ENCODE data around the gene SUCNR1. TPM values are rescaled to one million over a fixed set of nuclear protein-coding genes. Genes with fewer than 3 reads are reported as not detected.

The SUCNR1 gene
- total RNA-seq, 1 experiment from 2014 or later, result not detected

DNA sequence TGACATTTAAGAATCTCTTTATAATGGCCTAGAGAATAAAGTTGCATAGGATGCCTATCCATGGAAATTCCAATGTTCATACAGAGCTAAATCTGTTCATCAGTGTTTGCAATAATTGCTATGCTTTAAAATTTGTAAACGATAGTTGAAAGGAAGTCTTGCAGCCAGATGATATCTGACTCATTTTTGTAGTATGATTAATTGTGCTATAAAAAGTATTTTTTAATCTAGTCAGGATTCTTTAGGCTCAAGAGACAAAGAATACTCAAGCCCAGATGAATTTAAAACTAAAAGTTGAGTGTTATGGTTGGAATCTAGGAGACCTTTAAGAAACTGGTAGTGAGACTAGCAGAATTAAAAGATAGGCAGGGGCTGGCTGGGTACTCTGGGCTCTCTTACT is 50.5 kb downstream of the SUCNR1 start:
- POLR2A ChIA-PET, result interaction anchor here (0.6 kb wide), 2 partner anchors 225 to 521 kb away, joined by 3 to 4 read pairs; no protein-coding TSS in a partner anchor
- H3K27me3 Mint-ChIP-seq (ENCODE audit: insufficient read depth, unreplicated experiment), result no peaks in the 10 kb centered on the region

DNA sequence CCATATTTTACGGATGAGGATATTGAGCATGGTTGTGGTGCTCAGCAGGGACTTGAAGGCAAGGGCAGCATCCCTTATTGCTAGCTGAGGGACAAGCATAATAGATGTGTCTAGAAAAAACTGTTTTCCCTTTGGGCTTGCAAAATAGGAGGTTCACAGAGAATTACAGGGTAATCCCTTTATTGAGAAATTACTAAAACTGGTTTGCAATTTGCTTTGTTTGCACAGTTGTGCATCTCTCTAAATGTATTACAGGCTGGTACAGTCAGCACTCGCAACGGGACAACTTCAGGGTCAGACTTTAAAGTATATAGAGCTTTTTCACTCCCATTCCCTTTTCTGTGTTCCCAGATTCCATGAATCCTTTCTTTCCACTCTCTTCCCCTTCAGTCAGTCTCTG is 51.3 kb downstream of the SUCNR1 start:
- Mint-ChIP-seq H3K4me3 (ENCODE audit: unreplicated experiment) (no peak overlapping the region), H3K9me3 (ENCODE audit: unreplicated experiment) (no peaks in the 10 kb centered on the region), H3K36me3 (ENCODE audit: insufficient read depth, unreplicated experiment) (no peaks in the 10 kb centered on the region), H3K27me3 (ENCODE audit: insufficient read depth, unreplicated experiment) (no peaks in the 10 kb centered on the region), H3K27ac (ENCODE audit: low read depth, unreplicated experiment) (no peak overlapping the region), H3K4me1 (ENCODE audit: insufficient read depth, unreplicated experiment) (peaks cover 40% of the 10 kb centered on the region)
- TF ChIP-seq, protein P1, sequence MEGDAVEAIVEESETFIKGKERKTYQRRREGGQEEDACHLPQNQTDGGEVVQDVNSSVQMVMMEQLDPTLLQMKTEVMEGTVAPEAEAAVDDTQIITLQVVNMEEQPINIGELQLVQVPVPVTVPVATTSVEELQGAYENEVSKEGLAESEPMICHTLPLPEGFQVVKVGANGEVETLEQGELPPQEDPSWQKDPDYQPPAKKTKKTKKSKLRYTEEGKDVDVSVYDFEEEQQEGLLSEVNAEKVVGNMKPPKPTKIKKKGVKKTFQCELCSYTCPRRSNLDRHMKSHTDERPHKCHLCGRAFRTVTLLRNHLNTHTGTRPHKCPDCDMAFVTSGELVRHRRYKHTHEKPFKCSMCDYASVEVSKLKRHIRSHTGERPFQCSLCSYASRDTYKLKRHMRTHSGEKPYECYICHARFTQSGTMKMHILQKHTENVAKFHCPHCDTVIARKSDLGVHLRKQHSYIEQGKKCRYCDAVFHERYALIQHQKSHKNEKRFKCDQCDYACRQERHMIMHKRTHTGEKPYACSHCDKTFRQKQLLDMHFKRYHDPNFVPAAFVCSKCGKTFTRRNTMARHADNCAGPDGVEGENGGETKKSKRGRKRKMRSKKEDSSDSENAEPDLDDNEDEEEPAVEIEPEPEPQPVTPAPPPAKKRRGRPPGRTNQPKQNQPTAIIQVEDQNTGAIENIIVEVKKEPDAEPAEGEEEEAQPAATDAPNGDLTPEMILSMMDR (IDR thresholded peaks at IDR 0.05; ENCODE audit: unreplicated experiment), result no peak
- DNase-seq (ENCODE audit: unreplicated experiment), result no peak
- BruUV-seq (replicated peaks), result no TSS peak
- ChIA-PET CTCF (no interaction called here), POLR2A (no interaction called here)
- intact Hi-C loops (cut with micrococcal nuclease), result loop anchor here (10.0 kb wide), 1 partner anchor 100 kb away; no protein-coding TSS in a partner anchor

More for the DNA sequence above, 50.5 kb downstream of the SUCNR1 start:
- no peak overlapping the region for H3K4me3 Mint-ChIP-seq (ENCODE audit: unreplicated experiment)
- CTCF ChIA-PET, result no interaction called here
- no peaks in the 10 kb centered on the region for H3K36me3 Mint-ChIP-seq (ENCODE audit: insufficient read depth, unreplicated experiment)
- TF ChIP-seq, protein P1 (IDR thresholded peaks at IDR 0.05; ENCODE audit: unreplicated experiment), result no peak
- H3K27ac Mint-ChIP-seq (ENCODE audit: low read depth, unreplicated experiment), result no peak overlapping the region
- no TSS peak for BruUV-seq (replicated peaks)
- intact Hi-C loops (cut with micrococcal nuclease), result loop anchor here (10.0 kb wide), 1 partner anchor 101 kb away; no protein-coding TSS in a partner anchor
- peaks cover 40% of the 10 kb centered on the region for H3K4me1 Mint-ChIP-seq (ENCODE audit: insufficient read depth, unreplicated experiment)
- no peaks in the 10 kb centered on the region for H3K9me3 Mint-ChIP-seq (ENCODE audit: unreplicated experiment)
- peak; percentile 30 for DNase-seq (ENCODE audit: unreplicated experiment)

DNA sequence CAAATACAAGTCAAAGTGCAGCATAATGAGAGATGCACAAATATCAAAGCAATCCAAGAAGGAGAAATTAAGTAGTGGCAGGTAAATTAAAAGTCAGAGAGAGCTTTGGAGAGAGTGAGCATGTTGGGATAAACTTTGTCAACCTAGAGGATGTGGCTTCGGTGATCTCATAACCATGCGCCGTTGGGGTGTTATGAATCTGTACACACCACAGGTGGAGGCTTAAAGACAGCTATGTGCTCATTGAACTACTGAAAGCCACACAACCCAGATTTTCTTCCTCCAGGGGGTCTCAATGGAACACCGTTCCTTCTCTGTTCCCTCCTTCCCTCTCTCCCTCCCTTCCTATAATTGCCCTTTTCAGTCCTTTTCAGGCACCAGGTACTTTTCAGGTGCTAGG is 52.0 kb downstream of the SUCNR1 start:
- Mint-ChIP-seq H3K9me3 (ENCODE audit: unreplicated experiment) (no peaks in the 10 kb centered on the region), H3K36me3 (ENCODE audit: insufficient read depth, unreplicated experiment) (no peaks in the 10 kb centered on the region), H3K27ac (ENCODE audit: low read depth, unreplicated experiment) (peak overlapping the region; percentile 81), H3K4me3 (ENCODE audit: unreplicated experiment) (no peak overlapping the region), H3K27me3 (ENCODE audit: insufficient read depth, unreplicated experiment) (no peaks in the 10 kb centered on the region), H3K4me1 (ENCODE audit: insufficient read depth, unreplicated experiment) (peaks cover 40% of the 10 kb centered on the region)
- BruUV-seq (replicated peaks), result no TSS peak
- intact Hi-C loops (cut with micrococcal nuclease), result loop anchor here (10.0 kb wide), 1 partner anchor 99 kb away; no protein-coding TSS in a partner anchor
- ChIA-PET CTCF (interaction anchor here (0.5 kb wide), 1 partner anchor 460 kb away, joined by 3 read pairs; no protein-coding TSS in a partner anchor), POLR2A (interaction anchor here (0.6 to 0.7 kb wide), 2 partner anchors 87 to 311 kb away, joined by 3 read pairs; no protein-coding TSS in a partner anchor)
- DNase-seq (ENCODE audit: unreplicated experiment), result no peak
- TF ChIP-seq, protein P1 (IDR thresholded peaks at IDR 0.05; ENCODE audit: unreplicated experiment), result no peak

DNA sequence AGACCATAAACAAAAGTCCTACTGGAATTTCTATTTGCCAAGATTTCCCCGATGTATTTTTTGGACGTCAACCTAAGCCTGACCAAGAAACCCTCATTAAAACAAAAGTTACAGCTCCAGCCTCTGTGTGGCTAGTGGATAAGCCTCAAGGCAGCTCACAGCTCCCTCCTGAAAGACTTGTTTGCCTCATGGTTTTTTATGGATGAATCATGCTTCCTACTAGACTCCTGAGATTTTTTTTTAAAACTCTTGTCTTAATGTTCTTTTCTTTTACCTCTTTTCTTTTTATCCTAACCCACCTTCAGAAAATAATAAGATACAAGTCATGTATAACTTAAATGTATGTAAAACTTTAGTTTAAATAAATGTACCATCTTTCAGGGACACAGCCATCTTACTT is 52.4 kb downstream of the SUCNR1 start:
- intact Hi-C loops (cut with micrococcal nuclease), result loop anchor here (10.0 kb wide), 1 partner anchor 99 kb away; no protein-coding TSS in a partner anchor
- POLR2A ChIA-PET, result interaction anchor here (0.5 to 1.7 kb wide), 4 partner anchors 59 to 610 kb away, joined by 3 to 4 read pairs (median 3); no protein-coding TSS in a partner anchor

More for the DNA sequence above, 52.4 kb downstream of the SUCNR1 start:
- Mint-ChIP-seq H3K9me3 (ENCODE audit: unreplicated experiment) (no peaks in the 10 kb centered on the region), H3K27me3 (ENCODE audit: insufficient read depth, unreplicated experiment) (no peaks in the 10 kb centered on the region), H3K27ac (ENCODE audit: low read depth, unreplicated experiment) (peak overlapping the region; percentile 81), H3K4me3 (ENCODE audit: unreplicated experiment) (no peak overlapping the region), H3K4me1 (ENCODE audit: insufficient read depth, unreplicated experiment) (peaks cover 40% of the 10 kb centered on the region), H3K36me3 (ENCODE audit: insufficient read depth, unreplicated experiment) (no peaks in the 10 kb centered on the region)
- TF ChIP-seq, protein P1 (IDR thresholded peaks at IDR 0.05; ENCODE audit: unreplicated experiment), result no peak
- peak; percentile 72 for DNase-seq (ENCODE audit: unreplicated experiment)
- no TSS peak for BruUV-seq (replicated peaks)
- CTCF ChIA-PET, result interaction anchor here (0.5 to 1.2 kb wide), 2 partner anchors 460 to 517 kb away, joined by 3 read pairs; no protein-coding TSS in a partner anchor
